Measurements from ENCODE around the gene NTSR1.

- no peak for TF ChIP-seq POLR2A (IDR thresholded peaks at IDR 0.05)
- TF ChIP-seq, protein P1, sequence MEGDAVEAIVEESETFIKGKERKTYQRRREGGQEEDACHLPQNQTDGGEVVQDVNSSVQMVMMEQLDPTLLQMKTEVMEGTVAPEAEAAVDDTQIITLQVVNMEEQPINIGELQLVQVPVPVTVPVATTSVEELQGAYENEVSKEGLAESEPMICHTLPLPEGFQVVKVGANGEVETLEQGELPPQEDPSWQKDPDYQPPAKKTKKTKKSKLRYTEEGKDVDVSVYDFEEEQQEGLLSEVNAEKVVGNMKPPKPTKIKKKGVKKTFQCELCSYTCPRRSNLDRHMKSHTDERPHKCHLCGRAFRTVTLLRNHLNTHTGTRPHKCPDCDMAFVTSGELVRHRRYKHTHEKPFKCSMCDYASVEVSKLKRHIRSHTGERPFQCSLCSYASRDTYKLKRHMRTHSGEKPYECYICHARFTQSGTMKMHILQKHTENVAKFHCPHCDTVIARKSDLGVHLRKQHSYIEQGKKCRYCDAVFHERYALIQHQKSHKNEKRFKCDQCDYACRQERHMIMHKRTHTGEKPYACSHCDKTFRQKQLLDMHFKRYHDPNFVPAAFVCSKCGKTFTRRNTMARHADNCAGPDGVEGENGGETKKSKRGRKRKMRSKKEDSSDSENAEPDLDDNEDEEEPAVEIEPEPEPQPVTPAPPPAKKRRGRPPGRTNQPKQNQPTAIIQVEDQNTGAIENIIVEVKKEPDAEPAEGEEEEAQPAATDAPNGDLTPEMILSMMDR (IDR thresholded peaks at IDR 0.05) = no peak
Measured at GRCh38 chr20:62692801-62693523, 15.7 kb upstream of the NTSR1 start.
